K562 (cell line): ENCODE data around the gene GDF9. TPM values are rescaled to one million over a fixed set of nuclear protein-coding genes. Genes with fewer than 3 reads are reported as not detected.

Source experiments
- ATF6 ChIP-seq: sonication (generic); formaldehyde crosslinking; IDR thresholded peaks from 2 replicates; pipeline ENCODE4 v1.4.0; 2020; ENCODE audit warnings: mild to moderate bottlenecking, missing genetic modification reagents
- ATF7 ChIP-seq: fragments of 450-650 bp; IDR thresholded peaks from 2 replicates; pipeline ENCODE4 v1.7.1; 2014; ENCODE audit warnings: mild to moderate bottlenecking, moderate library complexity
- CEBPZ ChIP-seq: fragments of 150-350 bp; IDR thresholded peaks from 2 replicates; pipeline ENCODE4 v1.6.1; 2014; ENCODE audit warnings: low read depth, mild to moderate bottlenecking, low read length, borderline replicate concordance
- CHD1 ChIP-seq: fragments of 200-600 bp; sonication (generic); IDR thresholded peaks from one replicate; pipeline ENCODE4 v1.6.1; 2012; ENCODE audit warnings: mild to moderate bottlenecking, moderate library complexity, low read length, inconsistent platforms
- EHMT2 ChIP-seq: fragments of 450-650 bp; IDR thresholded peaks from 2 replicates; pipeline ENCODE4 v1.6.1; 2018; ENCODE audit warnings: antibody characterized with exemption
- EP400 ChIP-seq: fragments of 450-650 bp; IDR thresholded peaks from 2 replicates; pipeline ENCODE4 v1.6.1; 2017; ENCODE audit warnings: antibody characterized with exemption, mild to moderate bottlenecking, moderate library complexity
- ESRRA ChIP-seq: fragments of 450-650 bp; IDR thresholded peaks from 2 replicates; pipeline ENCODE4 v1.6.1; 2014; ENCODE audit warnings: low read depth, mild to moderate bottlenecking, moderate library complexity, borderline replicate concordance
- FOXJ2 ChIP-seq: fragments of 200-800 bp; sonication (Bioruptor generic); IDR thresholded peaks from 2 replicates; pipeline ENCODE4 v1.6.1; 2016; ENCODE audit warnings: missing genetic modification characterization, missing compliant biosample characterization
- FOXJ3 ChIP-seq: sonication (generic); formaldehyde crosslinking; IDR thresholded peaks from 2 replicates; pipeline ENCODE4 v1.4.0; 2020; ENCODE audit warnings: mild to moderate bottlenecking, missing genetic modification reagents
- HMGN3 ChIP-seq: IDR thresholded peaks from 2 replicates; pipeline ENCODE4 v1.6.1; 2011; ENCODE audit warnings: borderline replicate concordance, low read depth, mild to moderate bottlenecking, mixed read lengths, low read length; ENCODE audit not compliant: insufficient read length; ENCODE audit errors: extremely low read depth
- JUND ChIP-seq, 2 experiments: IDR thresholded peaks; 2 replicates in 1 of 2; 3 replicates in 1 of 2; pipeline ENCODE4 v1.6.1; 2011; ENCODE audit warnings: borderline replicate concordance in 2 of 2, low read depth in 2 of 2, low read length in 2 of 2, improper control_type of control experiment in 1 of 2, missing biosample characterization in 1 of 2, missing genetic modification characterization in 1 of 2, missing genetic modification reagents in 1 of 2
- MAFK ChIP-seq: IDR thresholded peaks from 2 replicates; pipeline ENCODE4 v1.6.1; 2011; ENCODE audit warnings: low read length, improper control_type of control experiment
- MAZ ChIP-seq, 2 experiments: fragments of 450-650 bp in 1 of 2; sonication (generic) in 1 of 2; formaldehyde crosslinking; IDR thresholded peaks in 1 of 2; conservative IDR thresholded peaks in 1 of 2; 2 replicates each; pipeline versions ENCODE4 v1.4.0 to v1.5.0; 2020; ENCODE audit warnings: mild to moderate bottlenecking in 1 of 2, missing genetic modification reagents in 1 of 2
- MTA2 ChIP-seq: fragments of 450-650 bp; IDR thresholded peaks from 2 replicates; pipeline ENCODE4 v1.6.1; 2016; ENCODE audit warnings: low read depth
- PRMT5 ChIP-seq: sonication (generic); formaldehyde crosslinking; IDR thresholded peaks from 2 replicates; pipeline ENCODE4 v1.5.0; 2020; ENCODE audit warnings: missing genetic modification reagents
- RAD21 ChIP-seq, 2 experiments: fragments of 250-450 bp in 1 of 2; fragments of 450-650 bp in 1 of 2; sonication (Bioruptor Pico) in 1 of 2; formaldehyde crosslinking in 1 of 2; IDR thresholded peaks in 1 of 2; conservative IDR thresholded peaks in 1 of 2; 2 replicates each; pipeline versions ENCODE4 v1.4.0 to v1.8.0; 2020 to 2022; ENCODE audit warnings: mild to moderate bottlenecking in 2 of 2, moderate library complexity in 1 of 2
- SMC3 ChIP-seq: conservative IDR thresholded peaks from 2 replicates; pipeline ENCODE4 v1.6.1; 2011; ENCODE audit warnings: low read depth, low read length, improper control_type of control experiment; ENCODE audit not compliant: insufficient read depth
- SPI1 ChIP-seq: IDR thresholded peaks from 2 replicates; pipeline ENCODE4 v1.6.1; 2011; ENCODE audit warnings: low read depth, low read length, control low read depth, borderline replicate concordance
- polyA plus RNA-seq, 8 experiments: library from polyadenylated mRNA; depleted of rRNA in 4 of 8; stranded (reverse) in 5 of 8; unstranded in 3 of 8; fragments of >200 nt; fragmentation: Nextera tagmentation in 2 of 8; fragmentation: Illumina TruSeq in 1 of 8; extraction: Ambion mirVana in 2 of 8; extraction: Trizol in 1 of 8; gene quantifications; 2 replicates each; pipeline versions ENCODE4 v1.2.1 to v1.2.3, GENCODE V29; 2011 to 2014; ENCODE audit warnings: inconsistent platforms in 1 of 8, missing spikeins in 1 of 8
- total RNA-seq, 7 experiments: library from RNA; depleted of rRNA in 6 of 7; stranded (reverse); fragments of >200 nt in 6 of 7; fragmentation: Illumina TruSeq in 2 of 7; extraction: Trizol in 2 of 7; gene quantifications; 2 replicates each; pipeline versions ENCODE4 v1.2.1 to v1.2.3, GENCODE V29; 2011 to 2021; ENCODE audit warnings: low replicate concordance in 1 of 7

The GDF9 gene
- total and polyA plus RNA-seq, 9 of the 15 experiments (the other 6 are each of a cell fraction or from before 2014, with no cell fraction given), result 0.10 to 0.70 (median 0.20) TPM; not detected in 1

GRCh38 chr5:132883261-132883834, 17.1 kb upstream of the GDF9 start (continued):
- TF ChIP-seq JUND (IDR thresholded peaks at IDR 0.05; ENCODE audit: borderline replicate concordance, low read depth, low read length) (peak; percentile 44; the same call in 1 of the 2 replicates), JUND (tag; IDR thresholded peaks at IDR 0.05; ENCODE audit: borderline replicate concordance, low read depth, low read length) (no peak), EHMT2 (no peak), ESRRA (no peak), CHD1 (no peak), MTA2 (no peak), FOXJ3 (CRISPR knock-in tag) (no peak), RAD21 (CRISPR knock-in tag; conservative IDR thresholded peaks at IDR 0.05 in 1 of 2, IDR thresholded peaks at IDR 0.05 in 1 of 2) (peak; percentile 83 to 88), SMC3 (peak; percentile 87), PRMT5 (no peak), HMGN3 (no peak), SPI1 (peak; percentile 58; the same call in 1 of the 2 replicates), MAFK (no peak), MAZ (CRISPR knock-in tag; conservative IDR thresholded peaks at IDR 0.05 in 1 of 2, IDR thresholded peaks at IDR 0.05 in 1 of 2) (peak in 1 of 2 experiments; percentile 54; a peak in 1 of 4 replicates), FOXJ2 (tag) (no peak), ATF6 (no peak), CEBPZ (no peak), ATF7 (0 out of 2 replicates have a peak, but pooled peaks have one; percentile 16), EP400 (0 out of 2 replicates have a peak, but pooled peaks have one; percentile 22)
